ENCODE measurements around the gene FRMD4B.

- TF ChIP-seq EZH2 (IDR thresholded peaks at IDR 0.05; ENCODE audit: insufficient read depth, poor library complexity, severe bottlenecking) = no peak
- TF ChIP-seq EZH2phosphoT487 (IDR thresholded peaks at IDR 0.05; ENCODE audit: insufficient read depth, low read depth) = no peak
Observed at GRCh38 chr3:69205385-69205784, 180.5 kb downstream of the FRMD4B start.
